SK-N-SH treated with all-trans-retinoic acid at 6 μM for 48 hours (cell line): Measurements from ENCODE around the gene GALNT1.

Source experiments
- BACH2 ChIP-seq: fragments of 250-450 bp; sonication (Bioruptor Pico); IDR thresholded peaks from 2 replicates; pipeline ENCODE4 v1.9.0; 2021; ENCODE audit warnings: mild to moderate bottlenecking, borderline replicate concordance
- TF ChIP-seq, protein P1 (sequence below): fragments of 250-450 bp; sonication (Bioruptor Pico); IDR thresholded peaks from 2 replicates; pipeline ENCODE4 v1.8.0; 2020; ENCODE audit warnings: mild to moderate bottlenecking, moderate library complexity, borderline replicate concordance

DNA sequence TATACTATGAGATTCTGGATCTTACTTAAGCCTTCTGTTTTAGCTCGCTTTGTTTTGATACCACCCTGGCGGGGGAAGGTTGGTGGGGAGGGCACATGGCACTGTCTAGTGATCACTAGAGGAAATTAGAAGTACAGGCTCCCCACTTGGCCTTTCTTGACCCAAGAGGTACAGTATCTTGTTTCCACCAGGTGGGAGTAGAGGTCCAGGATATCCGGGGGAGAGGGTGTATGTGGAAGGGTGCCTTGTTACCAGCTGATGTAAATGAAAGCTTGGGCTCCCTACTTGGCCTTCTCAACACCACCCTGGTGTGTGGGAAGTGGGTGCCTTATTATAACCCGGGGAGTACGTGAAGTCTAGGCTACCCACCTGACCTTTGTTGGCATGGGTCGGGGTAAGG is 7.5 kb downstream of the GALNT1 start:
- TF ChIP-seq, protein P1, sequence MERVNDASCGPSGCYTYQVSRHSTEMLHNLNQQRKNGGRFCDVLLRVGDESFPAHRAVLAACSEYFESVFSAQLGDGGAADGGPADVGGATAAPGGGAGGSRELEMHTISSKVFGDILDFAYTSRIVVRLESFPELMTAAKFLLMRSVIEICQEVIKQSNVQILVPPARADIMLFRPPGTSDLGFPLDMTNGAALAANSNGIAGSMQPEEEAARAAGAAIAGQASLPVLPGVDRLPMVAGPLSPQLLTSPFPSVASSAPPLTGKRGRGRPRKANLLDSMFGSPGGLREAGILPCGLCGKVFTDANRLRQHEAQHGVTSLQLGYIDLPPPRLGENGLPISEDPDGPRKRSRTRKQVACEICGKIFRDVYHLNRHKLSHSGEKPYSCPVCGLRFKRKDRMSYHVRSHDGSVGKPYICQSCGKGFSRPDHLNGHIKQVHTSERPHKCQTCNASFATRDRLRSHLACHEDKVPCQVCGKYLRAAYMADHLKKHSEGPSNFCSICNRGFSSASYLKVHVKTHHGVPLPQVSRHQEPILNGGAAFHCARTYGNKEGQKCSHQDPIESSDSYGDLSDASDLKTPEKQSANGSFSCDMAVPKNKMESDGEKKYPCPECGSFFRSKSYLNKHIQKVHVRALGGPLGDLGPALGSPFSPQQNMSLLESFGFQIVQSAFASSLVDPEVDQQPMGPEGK (CRISPR knock-in tag) = no peak
- TF ChIP-seq BACH2 = no peak
